ENCODE data around the gene PPP4R4.

DNA sequence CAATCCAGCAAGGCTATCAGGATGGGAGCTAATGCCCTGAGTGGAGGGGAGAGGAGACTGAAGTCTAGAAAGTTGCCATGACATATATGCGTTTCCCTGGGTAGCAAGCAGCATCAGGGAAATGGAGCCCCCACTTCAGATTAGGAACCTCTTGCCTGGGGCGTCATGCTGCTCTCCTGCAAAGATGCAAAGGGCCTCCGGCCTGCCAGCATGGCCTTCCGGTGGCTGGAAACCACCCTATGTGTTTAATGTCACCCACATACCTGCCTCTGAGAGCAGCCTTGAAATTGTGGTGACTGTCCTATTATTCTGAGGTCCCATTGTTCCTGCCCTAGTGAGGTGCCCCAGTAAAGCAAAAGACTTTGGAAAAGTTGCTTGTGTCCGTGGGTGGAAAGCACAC, 34.7 kb upstream of the PPP4R4 start:
- no peak for TF ChIP-seq GATA2 (IDR thresholded peaks at IDR 0.05; ENCODE audit: low read depth, low read length)
- no peak for TF ChIP-seq GATA3 (IDR thresholded peaks at IDR 0.05; ENCODE audit: low read depth, low read length)

All from SH-SY5Y (cell line).